NCI-H774 (cell line): ENCODE results near the gene DAB2.
"Not testable (repeated sequence)": the region's sequence is repeated elsewhere in the genome, so short reads cannot be mapped to it uniquely, and the experiment has no call there.

ENCODE experiments used
- DNase-seq: peaks from one replicate; lab custom pipeline; 2025; lab: John Stamatoyannopoulos, UW

Gene DAB2

GRCh38 chr5:39340506-39340905 lies 84.3 kb downstream of the DAB2 start:
- no peak for DNase-seq

GRCh38 chr5:39337252-39337915 lies 87.4 kb downstream of the DAB2 start:
- DNase-seq: no peak

- DNase-seq: not testable (repeated sequence)
Measured at GRCh38 chr5:39334296-39334695, 90.5 kb downstream of the DAB2 start.

GRCh38 chr5:39333104-39333503 lies 91.7 kb downstream of the DAB2 start:
- no peak for DNase-seq

- no peak for DNase-seq
Measured at GRCh38 chr5:39331861-39332381, 92.9 kb downstream of the DAB2 start.

GRCh38 chr5:39328731-39329130 lies 96.0 kb downstream of the DAB2 start:
- no peak for DNase-seq

GRCh38 chr5:39323542-39323941 lies 101.2 kb downstream of the DAB2 start:
- DNase-seq: no peak
